HG03139 (cell line): ENCODE measurements around the gene PCDHA11.
"Not testable (repeated sequence)": the region's sequence is repeated elsewhere in the genome, so short reads cannot be mapped to it uniquely, and the experiment has no call there.

Experiments used
- ATAC-seq: cut with Tn5 transposase; IDR thresholded peaks from one replicate; pipeline ENCODE4 v1.9.1; 2021; ENCODE audit not compliant: unreplicated experiment

The PCDHA11 gene

GRCh38 chr5:140849831-140850634 lies 18.7 kb upstream of the PCDHA11 start:
- ATAC-seq, result not testable (repeated sequence)

GRCh38 chr5:140855772-140856674 lies 12.7 kb upstream of the PCDHA11 start, which contains the start of gene PCDHA10:
PCDHA10 (plus strand) TSS chr5:140855897; CDS start chr5:140856049, 152 bp downstream.
- no peak for ATAC-seq

GRCh38 chr5:140857177-140857986 lies 11.4 kb upstream of the PCDHA11 start:
- no peak for ATAC-seq

- no peak for ATAC-seq
Observed at GRCh38 chr5:140857987-140858240, 10.8 kb upstream of the PCDHA11 start.

GRCh38 chr5:140862441-140863295 lies 6.1 kb upstream of the PCDHA11 start:
- no peak for ATAC-seq

- ATAC-seq, result no peak
Observed at GRCh38 chr5:140869555-140869886, 764 bp downstream of the PCDHA11 start.

GRCh38 chr5:140870221-140871201 lies 1.8 kb downstream of the PCDHA11 start:
- no peak for ATAC-seq

- ATAC-seq, result no peak
Observed at GRCh38 chr5:140875085-140876065, 6.6 kb downstream of the PCDHA11 start, which contains the start of gene PCDHA12. PCDHA12 (plus strand) TSS chr5:140875308; CDS start chr5:140875473, 165 bp downstream.

GRCh38 chr5:140876541-140877261 lies 7.9 kb downstream of the PCDHA11 start:
- ATAC-seq, result not testable (repeated sequence)

GRCh38 chr5:140877262-140877581 lies 8.5 kb downstream of the PCDHA11 start:
- no peak for ATAC-seq

GRCh38 chr5:140881889-140882590 lies 13.3 kb downstream of the PCDHA11 start, which contains the start of gene PCDHA13:
PCDHA13 (plus strand) TSS chr5:140882124; CDS start chr5:140882269, 145 bp downstream.
- ATAC-seq, result no peak

GRCh38 chr5:140882591-140882899 lies 13.8 kb downstream of the PCDHA11 start:
- no peak for ATAC-seq

GRCh38 chr5:140883373-140883772 lies 14.6 kb downstream of the PCDHA11 start:
- ATAC-seq, result no peak

GRCh38 chr5:140883927-140884697 lies 15.4 kb downstream of the PCDHA11 start:
- no peak for ATAC-seq

GRCh38 chr5:140916325-140916724 lies 47.6 kb downstream of the PCDHA11 start:
- no peak for ATAC-seq
